ENCODE data around the gene FARSB.
"Not testable (repeated sequence)": the region's sequence is repeated elsewhere in the genome, so short reads cannot be mapped to it uniquely, and the experiment has no call there.

The FARSB gene

GRCh38 chr2:222655787-222656525, at the start of gene FARSB:
Gene FARSB, minus strand, starts transcription at chr2:222656092. Its CDS starts 19 bp downstream, at chr2:222656073.
- DNase-seq (ENCODE audit: low read depth in 2 of 2), result peak; percentile 90

- DNase-seq (ENCODE audit: low read depth in 2 of 2), result no peak
Measured at GRCh38 chr2:222703886-222704285, 48.0 kb upstream of the FARSB start.

- DNase-seq (ENCODE audit: low read depth in 2 of 2), result no peak
Measured at GRCh38 chr2:222703091-222703490, 47.2 kb upstream of the FARSB start.

- DNase-seq (ENCODE audit: low read depth in 2 of 2), result no peak
Measured at GRCh38 chr2:222701721-222702131, 45.8 kb upstream of the FARSB start.

- DNase-seq (ENCODE audit: low read depth in 2 of 2), result no peak
Measured at GRCh38 chr2:222701233-222701632, 45.3 kb upstream of the FARSB start.

GRCh38 chr2:222698276-222698675, 42.4 kb upstream of the FARSB start:
- DNase-seq (ENCODE audit: low read depth in 2 of 2), result no peak

GRCh38 chr2:222693837-222694236, 37.9 kb upstream of the FARSB start:
- no peak for DNase-seq (ENCODE audit: low read depth in 2 of 2)

- DNase-seq (ENCODE audit: low read depth in 2 of 2), result not testable (repeated sequence)
Measured at GRCh38 chr2:222693413-222693812, 37.5 kb upstream of the FARSB start.

DNA sequence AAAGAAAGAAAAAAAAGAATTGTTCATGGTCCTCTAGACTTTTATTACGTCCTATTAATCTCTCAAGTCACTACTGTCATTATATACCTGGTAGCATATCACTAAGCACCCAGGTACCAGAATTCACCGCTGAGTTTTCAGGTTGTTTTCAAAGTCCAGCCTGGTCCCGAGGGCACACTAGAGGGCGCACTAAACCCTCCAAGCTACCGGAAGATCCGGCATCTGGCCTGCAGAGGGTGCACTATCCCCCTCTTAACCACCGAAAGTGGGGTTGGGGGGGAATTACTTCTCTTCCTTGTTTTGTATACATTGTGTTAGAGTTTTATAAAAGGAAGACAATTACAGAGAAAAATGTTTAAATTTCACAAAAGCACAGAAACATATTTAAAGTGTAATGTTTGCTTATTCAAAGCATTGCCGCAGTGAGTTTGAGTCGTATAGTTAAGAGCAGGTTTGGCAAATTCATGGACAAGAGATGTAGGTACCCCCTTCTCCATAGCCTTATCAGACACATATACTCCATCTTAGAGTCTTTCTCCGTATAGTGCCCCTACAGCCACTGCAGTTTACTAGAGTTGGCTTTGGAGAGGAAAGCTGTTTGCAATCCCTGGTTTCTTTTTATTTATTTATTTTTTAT, 34.8 kb upstream of the FARSB start:
- DNase-seq (ENCODE audit: low read depth in 2 of 2), result peak; percentile 57 to 60

GRCh38 chr2:222689322-222689721, 33.4 kb upstream of the FARSB start:
- DNase-seq (ENCODE audit: low read depth in 2 of 2), result no peak

GRCh38 chr2:222688917-222689316, 33.0 kb upstream of the FARSB start:
- no peak for DNase-seq (ENCODE audit: low read depth in 2 of 2)

GRCh38 chr2:222686086-222686750, 30.3 kb upstream of the FARSB start:
- no peak for DNase-seq (ENCODE audit: low read depth in 2 of 2)

DNA sequence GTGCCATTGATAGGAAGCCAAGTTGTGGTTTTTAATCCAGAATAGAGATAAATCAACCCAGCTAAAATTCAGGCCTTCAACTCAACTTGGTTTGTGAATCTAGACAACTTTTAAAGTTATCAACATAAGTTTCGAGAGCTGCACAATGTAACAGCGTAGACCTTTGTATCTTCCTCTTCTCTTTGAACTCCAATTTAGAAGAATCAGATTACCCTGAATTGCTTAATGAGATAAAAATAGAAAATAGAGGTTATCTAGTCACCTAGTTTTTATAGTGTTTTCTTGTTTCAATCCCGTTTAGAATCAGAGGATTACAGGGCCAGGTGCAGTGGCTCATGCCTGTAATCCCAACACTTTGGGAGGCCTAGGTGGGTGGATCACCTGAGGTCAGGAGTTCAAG, 27.9 kb upstream of the FARSB start:
- no peak for DNase-seq (ENCODE audit: low read depth in 2 of 2)

GRCh38 chr2:222677981-222678380, 22.1 kb upstream of the FARSB start:
- DNase-seq (ENCODE audit: low read depth in 2 of 2), result no peak

GRCh38 chr2:222673883-222674282, 18.0 kb upstream of the FARSB start:
- no peak for DNase-seq (ENCODE audit: low read depth in 2 of 2)

- no peak for DNase-seq (ENCODE audit: low read depth in 2 of 2)
Measured at GRCh38 chr2:222673273-222673672, 17.4 kb upstream of the FARSB start.

DNA sequence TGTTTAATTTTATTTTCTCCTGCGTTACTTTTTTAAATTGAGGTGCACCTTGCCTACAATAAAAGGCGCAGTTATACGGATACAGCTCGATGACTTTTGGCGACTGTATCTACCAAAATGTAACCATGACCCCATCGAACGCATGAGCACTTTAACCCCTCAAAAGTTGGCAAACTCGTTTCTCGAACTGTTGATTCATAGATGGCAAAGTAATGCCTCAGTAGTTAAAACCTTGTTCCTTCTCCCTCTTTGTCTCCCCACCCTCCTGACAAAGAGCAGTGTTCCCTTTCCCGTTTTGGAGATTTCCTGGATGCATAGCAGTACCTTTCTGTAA, 16.1 kb upstream of the FARSB start:
- no peak for DNase-seq (ENCODE audit: low read depth in 2 of 2)

DNA sequence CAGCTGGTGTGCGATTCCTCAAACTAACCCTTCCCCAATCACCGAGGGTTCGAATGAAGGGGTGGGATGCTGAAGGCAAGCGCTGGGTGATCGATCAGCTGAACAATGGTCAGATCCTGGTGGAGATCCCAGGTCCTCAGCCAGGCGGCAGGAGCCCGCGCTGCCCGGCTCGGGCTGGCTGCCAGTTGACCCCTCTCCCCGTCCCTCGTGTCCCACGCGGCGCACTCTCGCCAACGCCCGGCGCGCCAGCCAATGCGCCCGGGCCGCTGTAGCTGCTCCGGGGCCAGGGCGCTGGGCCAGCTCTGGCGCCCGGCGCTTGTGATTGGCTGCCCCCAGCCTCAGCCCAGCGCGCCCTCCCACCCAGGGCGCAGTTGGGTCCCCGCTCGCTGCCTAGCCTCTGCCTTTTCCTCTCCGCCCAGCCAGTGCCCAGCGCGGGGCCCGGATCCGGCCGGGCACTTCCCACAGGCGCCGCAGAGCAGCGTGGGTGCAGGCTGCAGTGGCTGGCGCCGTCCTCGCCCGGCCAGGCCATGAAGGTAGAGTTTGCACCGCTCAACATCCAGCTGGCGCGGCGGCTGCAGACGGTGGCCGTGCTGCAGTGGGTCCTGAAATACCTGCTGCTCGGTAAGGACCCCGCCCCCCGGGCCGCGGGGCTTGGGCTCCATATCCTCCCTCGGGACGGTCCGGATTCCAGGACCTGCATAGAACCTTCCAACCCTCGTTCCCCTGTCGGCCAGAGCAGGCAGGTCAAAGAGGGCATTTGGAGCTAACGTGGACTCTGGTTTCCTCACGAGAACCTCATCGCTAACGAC, 15.6 kb upstream of the FARSB start, which contains the start of gene MOGAT1:
TSS of gene MOGAT1 (plus strand) at position 400 of the 809 bp plus-strand sequence. CDS start at position 528, 128 bp downstream.
- no peak for DNase-seq (ENCODE audit: low read depth in 2 of 2)

DNA sequence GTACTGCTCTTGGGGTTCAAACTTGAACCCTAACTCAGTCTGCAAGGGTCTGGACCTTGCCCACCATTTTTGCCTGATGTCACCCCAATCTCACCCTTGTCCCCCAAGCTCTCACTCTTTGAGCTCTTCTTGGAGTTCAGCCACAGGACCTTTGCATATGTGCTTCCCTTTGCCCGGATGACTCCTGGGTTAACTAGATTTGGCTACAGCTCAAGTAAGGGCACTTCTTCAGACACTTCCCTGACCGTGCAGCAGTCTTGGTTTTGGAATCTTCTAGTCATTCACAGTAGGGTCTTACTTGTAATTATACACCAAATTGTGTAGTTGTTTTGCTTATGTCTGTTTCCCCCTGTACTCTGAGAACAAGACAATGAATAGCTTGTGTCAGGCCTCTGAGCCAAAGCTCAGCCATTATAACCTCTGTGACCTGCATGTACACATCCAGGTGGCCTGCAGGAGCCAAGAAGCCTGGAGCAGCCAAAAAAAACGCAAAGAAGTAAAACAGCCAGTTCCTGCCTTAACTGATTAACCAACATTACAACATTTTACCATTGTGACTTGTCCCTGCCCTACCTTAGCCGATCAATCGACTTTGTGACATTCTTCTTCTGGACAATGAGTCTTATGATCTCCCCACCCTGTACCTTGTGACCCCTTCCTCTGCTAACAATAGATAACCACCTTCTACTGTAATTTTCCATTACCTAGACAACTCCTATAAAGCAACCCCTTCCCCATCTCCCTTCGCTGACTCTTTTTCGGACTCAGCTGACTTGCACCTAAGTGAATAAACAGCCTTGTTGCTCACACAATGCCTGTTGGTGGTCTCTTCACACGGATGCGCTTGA, 14.5 kb upstream of the FARSB start:
- no peak for DNase-seq (ENCODE audit: low read depth in 2 of 2)

DNA sequence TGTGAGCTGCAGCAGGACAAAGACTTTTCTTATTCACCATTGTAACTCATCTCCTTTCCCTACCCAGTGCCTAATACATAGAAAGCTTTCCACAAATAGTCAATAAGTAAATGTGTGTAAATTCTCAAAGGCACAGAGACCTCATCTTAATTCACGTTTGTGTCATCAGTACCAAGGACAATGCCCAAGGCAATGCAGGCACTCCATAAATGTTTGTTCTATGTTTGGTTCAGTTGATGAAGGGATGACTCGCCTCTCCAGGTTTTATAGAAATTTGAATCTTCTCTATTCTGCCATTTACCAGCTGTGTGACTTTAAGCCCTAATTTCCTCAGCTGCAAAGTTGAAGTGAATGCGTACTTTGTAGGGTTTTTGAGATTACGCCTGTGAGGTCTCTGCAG, 13.5 kb upstream of the FARSB start:
- no peak for DNase-seq (ENCODE audit: low read depth in 2 of 2)

DNA sequence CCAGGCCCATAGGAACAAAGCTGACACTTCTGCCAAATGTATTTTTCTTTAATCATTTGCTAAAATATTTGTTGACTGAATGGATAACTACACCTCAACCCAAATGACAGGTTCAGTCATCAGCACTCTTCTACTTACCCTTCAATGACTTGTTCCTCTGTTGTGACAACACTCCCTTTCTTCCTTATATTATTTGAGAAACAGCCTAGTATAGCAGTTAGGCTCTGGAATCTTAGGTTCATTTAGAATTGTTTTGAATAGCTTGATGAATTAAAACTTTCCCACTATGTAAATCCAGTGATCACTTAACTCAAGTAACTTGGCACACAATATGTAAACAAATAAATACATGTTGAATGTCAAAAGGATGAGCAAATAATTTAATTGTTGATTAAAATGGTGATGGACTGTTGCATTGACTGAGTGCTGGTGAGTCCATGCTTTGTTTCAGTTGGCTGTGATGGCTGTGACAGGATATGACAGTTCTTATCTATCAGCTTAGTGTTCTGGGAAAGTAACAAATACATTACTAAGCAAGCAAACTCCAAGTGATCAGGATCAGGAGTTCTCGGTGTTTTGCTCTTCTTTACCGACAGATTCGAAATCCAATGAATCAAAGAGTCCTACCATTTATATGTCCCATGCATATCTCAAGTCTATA, 12.7 kb upstream of the FARSB start:
- DNase-seq (ENCODE audit: low read depth in 2 of 2), result no peak

All from stimulated activated CD4-positive, alpha-beta T cell treated with anti-CD3 and anti-CD28 coated beads, Interleukin-1b, Interleukin-23, amount 100 ng/mL, for 4 hours (primary cell).